H9 (cell line): ENCODE results near the gene KCTD19. TPM values are rescaled to one million over a fixed set of nuclear protein-coding genes. Genes with fewer than 3 reads are reported as not detected.

Experiments
- DNase-seq: peaks from one replicate; pipeline ENCODE4 v3.0.0-alpha.2; 2017
- H2AFZ ChIP-seq: one replicate; pipeline ENCODE4 v1.6.1; 2013; ENCODE audit warnings: mild to moderate bottlenecking, low read length, control low read depth, moderate library complexity
- H2AK5ac ChIP-seq: 2 replicates; pipeline ENCODE4 v1.6.1; 2013; ENCODE audit warnings: low read length, control low read depth, mixed read lengths; ENCODE audit not compliant: insufficient read length
- H2BK120ac ChIP-seq: one replicate; pipeline ENCODE4 v1.6.1; 2013; ENCODE audit warnings: low read depth, mild to moderate bottlenecking, low read length, control low read depth, inconsistent platforms; ENCODE audit not compliant: poor library complexity, severe bottlenecking
- H2BK12ac ChIP-seq: 2 replicates; pipeline ENCODE4 v1.6.1; 2013; ENCODE audit warnings: low read length, control low read depth, mixed read lengths, low read depth; ENCODE audit not compliant: insufficient read length
- H2BK15ac ChIP-seq: 2 replicates; pipeline ENCODE4 v1.6.1; 2013; ENCODE audit warnings: low read depth, low read length, control low read depth
- H2BK20ac ChIP-seq: one replicate; pipeline ENCODE4 v1.6.1; 2013; ENCODE audit warnings: low read depth, mild to moderate bottlenecking, low read length, control low read depth, inconsistent platforms; ENCODE audit not compliant: poor library complexity, severe bottlenecking
- H2BK5ac ChIP-seq: 2 replicates; pipeline ENCODE4 v1.6.1; 2013; ENCODE audit warnings: low read length, control low read depth, mixed read lengths; ENCODE audit not compliant: insufficient read length
- H3K14ac ChIP-seq: 2 replicates; pipeline ENCODE4 v1.6.1; 2013; ENCODE audit warnings: low read length, control low read depth; ENCODE audit not compliant: insufficient read depth
- H3K18ac ChIP-seq: 2 replicates; pipeline ENCODE4 v1.6.1; 2013; ENCODE audit warnings: low read depth, mild to moderate bottlenecking, mixed read lengths, low read length, control low read depth; ENCODE audit not compliant: insufficient read length
- H3K23ac ChIP-seq: 2 replicates; pipeline ENCODE4 v1.6.1; 2013; ENCODE audit warnings: low read length, control low read depth, mixed read lengths, low read depth; ENCODE audit not compliant: insufficient read length
- H3K23me2 ChIP-seq: 2 replicates; pipeline ENCODE4 v1.6.1; 2013; ENCODE audit warnings: low read depth, mild to moderate bottlenecking, mixed read lengths, low read length, control low read depth; ENCODE audit not compliant: insufficient read length, poor library complexity, severe bottlenecking
- H3K27ac ChIP-seq: 2 replicates; pipeline ENCODE4 v1.5.1; 2013; ENCODE audit warnings: low read length, control low read depth, mixed read lengths, low read depth; ENCODE audit not compliant: insufficient read length
- H3K27me3 ChIP-seq: 2 replicates; pipeline ENCODE4 v1.6.1; 2013; ENCODE audit warnings: low read length, control low read depth, inconsistent platforms; ENCODE audit not compliant: insufficient read depth
- H3K4ac ChIP-seq: 2 replicates; pipeline ENCODE4 v1.6.1; 2013; ENCODE audit warnings: low read depth, mild to moderate bottlenecking, control low read depth, inconsistent platforms, low read length, moderate library complexity
- H3K4me1 ChIP-seq: 2 replicates; pipeline ENCODE4 v1.6.1; 2013; ENCODE audit warnings: low read length, control low read depth, inconsistent platforms; ENCODE audit not compliant: insufficient read depth
- H3K4me2 ChIP-seq: 2 replicates; pipeline ENCODE4 v1.6.1; 2013; ENCODE audit warnings: low read length, control low read depth, mixed read lengths; ENCODE audit not compliant: insufficient read length, insufficient read depth
- H3K56ac ChIP-seq: 2 replicates; pipeline ENCODE4 v1.6.1; 2013; ENCODE audit warnings: low read depth, mild to moderate bottlenecking, mixed read lengths, low read length, control low read depth; ENCODE audit not compliant: insufficient read length
- H3K79me1 ChIP-seq: 2 replicates; pipeline ENCODE4 v1.6.1; 2013; ENCODE audit warnings: low read depth, mild to moderate bottlenecking, moderate library complexity, low read length, control low read depth, inconsistent platforms; ENCODE audit not compliant: insufficient read depth, poor library complexity, severe bottlenecking
- H3K79me2 ChIP-seq: 2 replicates; pipeline ENCODE4 v1.6.1; 2013; ENCODE audit warnings: low read length, control low read depth, inconsistent platforms; ENCODE audit not compliant: insufficient read depth
- H3K9ac ChIP-seq: 2 replicates; pipeline ENCODE4 v1.6.1; 2013; ENCODE audit warnings: low read length, control low read depth, mixed read lengths; ENCODE audit not compliant: insufficient read length; ENCODE audit errors: extremely low read depth
- H3K9me3 ChIP-seq: one replicate; pipeline ENCODE4 v1.6.1; 2013; ENCODE audit warnings: low read depth, low read length, inconsistent platforms; ENCODE audit not compliant: control insufficient read depth
- H3T11ph ChIP-seq: one replicate; pipeline ENCODE4 v1.6.1; 2013; ENCODE audit warnings: mild to moderate bottlenecking, low read length, control low read depth, inconsistent platforms
- H4K20me1 ChIP-seq: one replicate; pipeline ENCODE4 v1.6.1; 2013; ENCODE audit not compliant: control insufficient read depth, insufficient read length, insufficient read depth
- H4K5ac ChIP-seq: 2 replicates; pipeline ENCODE4 v1.6.1; 2013; ENCODE audit warnings: low read depth, mild to moderate bottlenecking, mixed read lengths, low read length, control low read depth; ENCODE audit not compliant: insufficient read length
- H4K8ac ChIP-seq: replicated peaks from 2 replicates; pipeline ENCODE4 v1.6.1; 2013; ENCODE audit warnings: low read length, control low read depth, mixed read lengths, low read depth; ENCODE audit not compliant: insufficient read length
- H4K91ac ChIP-seq: 2 replicates; pipeline ENCODE4 v1.6.1; 2013; ENCODE audit warnings: low read depth, mild to moderate bottlenecking, moderate library complexity, mixed read lengths, low read length, control low read depth; ENCODE audit not compliant: insufficient read length
- H3K27ac Mint-ChIP-seq, 3 experiments: 2 replicates in 2 of 3; 3 replicates in 1 of 3; pipeline ENCODE4 v1.8.0; 2020 to 2021; ENCODE audit warnings: mixed read lengths in 3 of 3, mild to moderate bottlenecking in 1 of 3, moderate library complexity in 1 of 3
- H3K27me3 Mint-ChIP-seq: 2 replicates; pipeline ENCODE4 v1.8.0; 2021; ENCODE audit warnings: low read depth, mild to moderate bottlenecking, moderate library complexity, mixed read lengths
- H3K36me3 Mint-ChIP-seq, 3 experiments: 2 replicates in 2 of 3; 3 replicates in 1 of 3; pipeline ENCODE4 v1.8.0; 2020 to 2021; ENCODE audit warnings: low read depth in 3 of 3, mixed read lengths in 3 of 3; ENCODE audit not compliant: insufficient read depth in 1 of 3
- H3K4me1 Mint-ChIP-seq, 2 experiments: 2 replicates each; pipeline ENCODE4 v1.8.0; 2020; ENCODE audit warnings: mixed read lengths in 2 of 2
- H3K4me3 Mint-ChIP-seq, 2 experiments: 2 replicates in 1 of 2; 3 replicates in 1 of 2; pipeline ENCODE4 v1.8.0; 2020 to 2021; ENCODE audit warnings: mild to moderate bottlenecking in 2 of 2, mixed read lengths in 2 of 2, moderate library complexity in 1 of 2
- H3K9me3 Mint-ChIP-seq, 2 experiments: 2 replicates in 1 of 2; 3 replicates in 1 of 2; pipeline ENCODE4 v1.8.0; 2020; ENCODE audit warnings: mild to moderate bottlenecking in 2 of 2, mixed read lengths in 2 of 2, moderate library complexity in 1 of 2
- WGBS: extraction: QIAGEN DNeasy Blood & Tissue Kit; methylation state at CpG from one replicate; pipeline ENCODE4 v1.1.7; 2013; ENCODE audit warnings: missing lambda C conversion rate, low lambda C conversion rate, mixed read lengths; ENCODE audit not compliant: insufficient read length; ENCODE audit errors: extremely low coverage; 5-methylcytosine and 5-hydroxymethylcytosine counted together
- total RNA-seq: library from RNA; stranded (reverse); gene quantifications from 2 replicates; pipeline ENCODE4 v1.2.1, GENCODE V29; 2021
- TF ChIP-seq, protein P1 (sequence below): fragments of 200-600 bp; sonication (generic); conservative IDR thresholded peaks from 3 replicates; pipeline ENCODE4 v1.8.0; 2021; ENCODE audit warnings: antibody characterized with exemption, mild to moderate bottlenecking

The KCTD19 gene
- total RNA-seq, 1 experiment from 2014 or later, result 0.13 TPM

DNA sequence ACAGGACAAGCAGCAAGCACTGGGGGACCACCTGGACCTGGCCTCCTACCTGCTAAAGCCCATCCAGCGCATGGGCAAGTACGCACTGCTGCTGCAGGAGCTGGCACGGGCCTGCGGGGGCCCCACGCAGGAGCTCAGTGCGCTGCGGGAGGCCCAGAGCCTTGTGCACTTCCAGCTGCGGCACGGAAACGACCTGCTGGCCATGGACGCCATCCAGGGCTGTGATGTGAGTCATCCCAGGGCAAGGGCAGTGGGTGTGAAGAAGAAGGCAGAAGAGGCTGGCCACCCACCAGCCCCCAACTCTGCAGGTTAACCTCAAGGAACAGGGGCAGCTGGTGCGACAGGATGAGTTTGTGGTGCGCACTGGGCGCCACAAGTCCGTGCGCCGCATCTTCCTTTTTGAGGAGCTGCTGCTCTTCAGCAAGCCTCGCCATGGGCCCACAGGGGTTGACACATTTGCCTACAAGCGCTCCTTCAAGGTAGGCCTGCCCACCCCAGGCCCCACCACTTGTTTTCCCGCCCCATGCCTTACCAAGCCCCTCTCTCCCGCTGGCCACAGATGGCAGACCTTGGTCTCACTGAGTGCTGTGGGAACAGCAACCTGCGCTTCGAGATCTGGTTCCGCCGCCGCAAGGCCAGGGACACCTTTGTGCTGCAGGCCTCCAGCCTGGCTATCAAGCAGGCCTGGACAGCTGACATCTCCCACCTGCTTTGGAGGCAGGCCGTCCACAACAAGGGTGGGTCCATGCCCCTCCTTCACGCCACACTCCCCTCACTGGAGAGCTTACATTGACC, 39.9 kb downstream of the KCTD19 start:
- no peaks in the 10 kb centered on the region for H3K9me3 Mint-ChIP-seq
- Histone ChIP-seq H3K9ac (no peak overlapping the region), H3K79me1 (no peaks in the 10 kb centered on the region), H3K56ac (no peak overlapping the region), H3K27me3 (no peaks in the 10 kb centered on the region), H2AFZ (no peak overlapping the region), H4K5ac (no peak overlapping the region), H3K23ac (no peak overlapping the region), H2BK12ac (no peak overlapping the region), H2AK5ac (no peak overlapping the region), H4K91ac (no peak overlapping the region), H2BK120ac (no peak overlapping the region), H3K14ac (no peak overlapping the region; the same call in 1 of the 2 replicates), H3K4me2 (no peak overlapping the region), H3K9me3 (no peaks in the 10 kb centered on the region), H3K27ac (no peak overlapping the region), H2BK15ac (no peak overlapping the region), H4K20me1 (no peaks in the 10 kb centered on the region), H3K4me1 (no peaks in the 10 kb centered on the region), H3T11ph (no peak overlapping the region), H3K18ac (no peak overlapping the region), H4K8ac (no peak overlapping the region), H2BK5ac (no peak overlapping the region), H3K4ac (no peak overlapping the region), H3K23me2 (no peaks in the 10 kb centered on the region), H2BK20ac (no peak overlapping the region), H3K79me2 (no peaks in the 10 kb centered on the region)
- TF ChIP-seq, protein P1, sequence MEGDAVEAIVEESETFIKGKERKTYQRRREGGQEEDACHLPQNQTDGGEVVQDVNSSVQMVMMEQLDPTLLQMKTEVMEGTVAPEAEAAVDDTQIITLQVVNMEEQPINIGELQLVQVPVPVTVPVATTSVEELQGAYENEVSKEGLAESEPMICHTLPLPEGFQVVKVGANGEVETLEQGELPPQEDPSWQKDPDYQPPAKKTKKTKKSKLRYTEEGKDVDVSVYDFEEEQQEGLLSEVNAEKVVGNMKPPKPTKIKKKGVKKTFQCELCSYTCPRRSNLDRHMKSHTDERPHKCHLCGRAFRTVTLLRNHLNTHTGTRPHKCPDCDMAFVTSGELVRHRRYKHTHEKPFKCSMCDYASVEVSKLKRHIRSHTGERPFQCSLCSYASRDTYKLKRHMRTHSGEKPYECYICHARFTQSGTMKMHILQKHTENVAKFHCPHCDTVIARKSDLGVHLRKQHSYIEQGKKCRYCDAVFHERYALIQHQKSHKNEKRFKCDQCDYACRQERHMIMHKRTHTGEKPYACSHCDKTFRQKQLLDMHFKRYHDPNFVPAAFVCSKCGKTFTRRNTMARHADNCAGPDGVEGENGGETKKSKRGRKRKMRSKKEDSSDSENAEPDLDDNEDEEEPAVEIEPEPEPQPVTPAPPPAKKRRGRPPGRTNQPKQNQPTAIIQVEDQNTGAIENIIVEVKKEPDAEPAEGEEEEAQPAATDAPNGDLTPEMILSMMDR, result no peak
- H3K27me3 Mint-ChIP-seq, result peaks cover 4% of the 10 kb centered on the region; the same call in 1 of the 2 replicates
- no peak for DNase-seq
- peaks cover 0 to 7% (median 0%) of the 10 kb centered on the region in 3 experiments; a peak in 2 of 7 replicates for H3K36me3 Mint-ChIP-seq
- H3K4me3 Mint-ChIP-seq, result no peak overlapping the region
- no peak overlapping the region; a peak in 1 of 7 replicates for H3K27ac Mint-ChIP-seq
- whole genome bisulfite sequencing, result no CpG with 5 or more reads among the region's 28 CpGs
- 0 out of 4 replicates have a peak, but pooled peaks cover 0 to 2% of the 10 kb centered on the region in 2 experiments for H3K4me1 Mint-ChIP-seq
